Osteoblast (primary cell): ENCODE results near the gene LHX5. TPM values are rescaled to one million over a fixed set of nuclear protein-coding genes. Genes with fewer than 3 reads are reported as not detected.

Source experiments
- DNase-seq: peaks from one replicate; pipeline ENCODE4 v3.0.0; 2011; ENCODE audit warnings: low spot score, mixed read lengths; ENCODE audit not compliant: insufficient read length; ENCODE audit errors: missing footprints
- H2AFZ ChIP-seq: 2 replicates; pipeline ENCODE4 v1.6.0; 2011; ENCODE audit warnings: mild to moderate bottlenecking, low read length
- H3K27ac ChIP-seq: 2 replicates; pipeline ENCODE4 v1.5.1; 2011; ENCODE audit warnings: mild to moderate bottlenecking, low read depth, low read length, moderate library complexity
- H3K27me3 ChIP-seq: 2 replicates; pipeline ENCODE4 v1.6.0; 2012; ENCODE audit warnings: mild to moderate bottlenecking, control low read depth, inconsistent platforms, low read length, moderate library complexity; ENCODE audit not compliant: insufficient read depth
- H3K36me3 ChIP-seq: 2 replicates; pipeline ENCODE4 v1.5.1; 2011; ENCODE audit warnings: mild to moderate bottlenecking, low read length, control low read depth, moderate library complexity; ENCODE audit not compliant: insufficient read depth
- H3K4me1 ChIP-seq: 2 replicates; pipeline ENCODE4 v1.5.1; 2011; ENCODE audit warnings: mild to moderate bottlenecking, low read length, control low read depth, moderate library complexity; ENCODE audit not compliant: insufficient read depth
- H3K4me2 ChIP-seq: 2 replicates; pipeline ENCODE4 v1.6.0; 2011; ENCODE audit warnings: mild to moderate bottlenecking, low read length; ENCODE audit not compliant: insufficient read depth
- H3K4me3 ChIP-seq: fragments of 200-600 bp; sonication (generic); 3 replicates; pipeline ENCODE4 v1.5.1; 2012; ENCODE audit warnings: mild to moderate bottlenecking, low read length, inconsistent platforms; ENCODE audit not compliant: insufficient read depth
- H3K79me2 ChIP-seq: 2 replicates; pipeline ENCODE4 v1.6.0; 2012; ENCODE audit warnings: mild to moderate bottlenecking, low read length, control low read depth, inconsistent platforms; ENCODE audit not compliant: insufficient read depth
- H3K9me3 ChIP-seq: 2 replicates; pipeline ENCODE4 v1.5.1; 2011; ENCODE audit warnings: low read depth, low read length, control low read depth
- H4K20me1 ChIP-seq: 2 replicates; pipeline ENCODE4 v1.6.0; 2012; ENCODE audit warnings: mild to moderate bottlenecking, low read length, control low read depth; ENCODE audit not compliant: insufficient read depth
- CTCF ChIP-seq: IDR thresholded peaks from 2 replicates; pipeline ENCODE4 v1.5.1; 2011; ENCODE audit warnings: mild to moderate bottlenecking, low read depth, low read length, moderate library complexity; ENCODE audit errors: extremely low read depth
- total RNA-seq: library from RNA; depleted of rRNA; stranded (reverse); fragments of >200 nt; gene quantifications from 2 replicates; pipeline ENCODE4 v1.2.3, GENCODE V29; 2012

The LHX5 gene
- total RNA-seq, 1 donor: not detected

- no peaks in the 10 kb centered on the region for H3K36me3 ChIP-seq
- H3K4me3 ChIP-seq: no peak overlapping the region
- no peaks in the 10 kb centered on the region for H3K9me3 ChIP-seq
- H3K4me2 ChIP-seq: no peak overlapping the region
- DNase-seq: no peak
- no peaks in the 10 kb centered on the region for H3K27me3 ChIP-seq
- H3K27ac ChIP-seq: no peak overlapping the region
- TF ChIP-seq CTCF: no peak
- no peaks in the 10 kb centered on the region for H4K20me1 ChIP-seq
- no peaks in the 10 kb centered on the region for H3K79me2 ChIP-seq
- H2AFZ ChIP-seq: no peak overlapping the region
- no peaks in the 10 kb centered on the region for H3K4me1 ChIP-seq
These were observed 55.4 kb downstream of the LHX5 start for GRCh38 chr12:113416091-113416754.

GRCh38 chr12:113414519-113415038, 57.1 kb downstream of the LHX5 start:
- H3K79me2 ChIP-seq: no peaks in the 10 kb centered on the region
- no peaks in the 10 kb centered on the region for H4K20me1 ChIP-seq
- no peaks in the 10 kb centered on the region for H3K27me3 ChIP-seq
- no peaks in the 10 kb centered on the region for H3K4me1 ChIP-seq
- no peak overlapping the region for H3K4me2 ChIP-seq
- no peaks in the 10 kb centered on the region for H3K9me3 ChIP-seq
- no peak overlapping the region for H2AFZ ChIP-seq
- TF ChIP-seq CTCF: no peak
- H3K36me3 ChIP-seq: no peaks in the 10 kb centered on the region
- H3K27ac ChIP-seq: no peak overlapping the region
- H3K4me3 ChIP-seq: no peak overlapping the region
- peak; percentile 29 for DNase-seq

GRCh38 chr12:113413488-113413939, 58.2 kb downstream of the LHX5 start:
- no peak overlapping the region for H3K27ac ChIP-seq
- no peak overlapping the region for H3K4me3 ChIP-seq
- TF ChIP-seq CTCF: no peak
- no peak overlapping the region for H3K4me2 ChIP-seq
- H4K20me1 ChIP-seq: no peaks in the 10 kb centered on the region
- no peaks in the 10 kb centered on the region for H3K27me3 ChIP-seq
- no peak overlapping the region for H2AFZ ChIP-seq
- peak; percentile 39 for DNase-seq
- no peaks in the 10 kb centered on the region for H3K79me2 ChIP-seq
- H3K4me1 ChIP-seq: no peaks in the 10 kb centered on the region
- H3K36me3 ChIP-seq: no peaks in the 10 kb centered on the region
- no peaks in the 10 kb centered on the region for H3K9me3 ChIP-seq

Other genes with a start within 250 kb of the LHX5 start
- gene SLC8B1, start 136.8 kb downstream of the LHX5 start, total RNA-seq: 16.5 and 19.5 TPM in 2 replicates
- 64.8 and 69.1 TPM in 2 replicates for gene PLBD2, start 113.3 kb downstream of the LHX5 start, total RNA-seq
- under 0.01 TPM in 1 of 2 replicates, not detected in the other for gene SDS, start 68.0 kb downstream of the LHX5 start, total RNA-seq
- 6.5 TPM in 2 replicates for gene SDSL, start 49.5 kb downstream of the LHX5 start, total RNA-seq